Fibroblast of lung (primary cell): Measurements from ENCODE around the gene STOX2.

Experiments used
- CTCF ChIP-seq, 2 donors: IDR thresholded peaks in 1 of 2; conservative IDR thresholded peaks in 1 of 2; 1 replicate in 1 of 2; 2 replicates in 1 of 2; pipeline ENCODE4 v1.5.1; 2011 to 2012; ENCODE audit warnings: low read length in 2 of 2, control low read depth in 1 of 2, inconsistent platforms in 1 of 2, low read depth in 1 of 2, mild to moderate bottlenecking in 1 of 2
- EZH2 ChIP-seq: IDR thresholded peaks from 2 replicates; pipeline ENCODE4 v1.5.1; 2012; ENCODE audit warnings: low read length, control low read depth, mild to moderate bottlenecking; ENCODE audit errors: missing control alignments

GRCh38 chr4:184010696-184011095 is 105.6 kb downstream of the STOX2 start:
- no peak for TF ChIP-seq EZH2
- no peak for TF ChIP-seq CTCF (conservative IDR thresholded peaks at IDR 0.05 in 1 of 2, IDR thresholded peaks at IDR 0.05 in 1 of 2; ENCODE audit: low read depth in 1 of 2, low read length in 2 of 2)
